H1 (cell line): Measurements from ENCODE around the gene LDLRAP1.

Experiments
- EZH2 ChIP-seq: fragments of 200-600 bp; sonication (generic); IDR thresholded peaks from 2 replicates; pipeline ENCODE4 v1.7.1; 2012; ENCODE audit warnings: low read depth, mild to moderate bottlenecking, moderate library complexity, low read length, inconsistent platforms; ENCODE audit not compliant: severe bottlenecking
- JUN ChIP-seq: IDR thresholded peaks from 2 replicates; pipeline ENCODE4 v1.6.1; 2011; ENCODE audit warnings: low read depth, mild to moderate bottlenecking, improper control_type of control experiment, low read length
- KDM4A ChIP-seq: IDR thresholded peaks from one replicate; pipeline ENCODE4 v1.7.1; 2012; ENCODE audit warnings: low read depth, mild to moderate bottlenecking, moderate library complexity, low read length, inconsistent platforms; ENCODE audit not compliant: severe bottlenecking
- POLR2A ChIP-seq, 2 experiments: IDR thresholded peaks; 1 replicate in 1 of 2; 2 replicates in 1 of 2; pipeline ENCODE4 v1.6.1; 2011; ENCODE audit warnings: low read depth in 2 of 2, low read length in 2 of 2, mild to moderate bottlenecking in 2 of 2; ENCODE audit errors: control extremely low read depth in 1 of 2
- RXRA ChIP-seq: IDR thresholded peaks from 2 replicates; pipeline ENCODE4 v1.6.1; 2011; ENCODE audit warnings: low read depth, mild to moderate bottlenecking, low read length, moderate library complexity; ENCODE audit not compliant: insufficient read depth
- TF ChIP-seq, protein P1 (sequence below), 3 experiments: IDR thresholded peaks; 1 replicate in 2 of 3; 2 replicates in 1 of 3; pipeline versions ENCODE4 v1.5.1 to v1.6.1; 2011; ENCODE audit warnings: low read length in 3 of 3, mild to moderate bottlenecking in 3 of 3, inconsistent platforms in 2 of 3, low read depth in 1 of 3, moderate library complexity in 1 of 3; ENCODE audit not compliant: insufficient read depth in 1 of 3; ENCODE audit errors: control extremely low read depth in 1 of 3

DNA sequence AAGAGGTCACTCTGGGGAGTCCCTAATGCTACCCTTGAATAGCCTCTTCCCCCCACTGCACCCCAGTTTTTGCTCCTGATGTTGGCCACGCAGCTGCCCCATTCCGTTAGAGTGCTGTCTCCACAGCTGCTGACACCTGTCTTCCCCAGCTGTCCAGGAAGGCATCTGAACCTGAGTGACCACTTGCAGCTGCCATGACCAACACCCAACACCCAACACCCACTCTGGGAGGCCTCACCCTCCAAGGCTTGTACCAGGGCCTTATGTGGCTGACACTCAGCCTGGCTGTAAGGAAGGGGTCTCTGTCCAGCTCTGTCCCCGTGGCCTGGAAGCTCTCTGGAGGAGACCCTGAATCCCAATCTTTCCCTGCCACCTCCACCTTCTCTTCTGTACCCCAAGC is 26.7 kb upstream of the LDLRAP1 start:
- TF ChIP-seq, protein P1, sequence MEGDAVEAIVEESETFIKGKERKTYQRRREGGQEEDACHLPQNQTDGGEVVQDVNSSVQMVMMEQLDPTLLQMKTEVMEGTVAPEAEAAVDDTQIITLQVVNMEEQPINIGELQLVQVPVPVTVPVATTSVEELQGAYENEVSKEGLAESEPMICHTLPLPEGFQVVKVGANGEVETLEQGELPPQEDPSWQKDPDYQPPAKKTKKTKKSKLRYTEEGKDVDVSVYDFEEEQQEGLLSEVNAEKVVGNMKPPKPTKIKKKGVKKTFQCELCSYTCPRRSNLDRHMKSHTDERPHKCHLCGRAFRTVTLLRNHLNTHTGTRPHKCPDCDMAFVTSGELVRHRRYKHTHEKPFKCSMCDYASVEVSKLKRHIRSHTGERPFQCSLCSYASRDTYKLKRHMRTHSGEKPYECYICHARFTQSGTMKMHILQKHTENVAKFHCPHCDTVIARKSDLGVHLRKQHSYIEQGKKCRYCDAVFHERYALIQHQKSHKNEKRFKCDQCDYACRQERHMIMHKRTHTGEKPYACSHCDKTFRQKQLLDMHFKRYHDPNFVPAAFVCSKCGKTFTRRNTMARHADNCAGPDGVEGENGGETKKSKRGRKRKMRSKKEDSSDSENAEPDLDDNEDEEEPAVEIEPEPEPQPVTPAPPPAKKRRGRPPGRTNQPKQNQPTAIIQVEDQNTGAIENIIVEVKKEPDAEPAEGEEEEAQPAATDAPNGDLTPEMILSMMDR (IDR thresholded peaks at IDR 0.05; ENCODE audit: control extremely low read depth in 1 of 3, insufficient read depth in 1 of 3, low read depth in 1 of 3, low read length in 3 of 3) = no peak
- no peak for TF ChIP-seq JUN
- no peak for TF ChIP-seq POLR2A (IDR thresholded peaks at IDR 0.05; ENCODE audit: control extremely low read depth in 1 of 2, low read depth in 2 of 2, low read length in 2 of 2)
- no peak for TF ChIP-seq EZH2
- TF ChIP-seq KDM4A = no peak
- TF ChIP-seq RXRA = no peak
